ENCODE data around the gene EFHC1. TPM values are rescaled to one million over a fixed set of nuclear protein-coding genes. Genes with fewer than 3 reads are reported as not detected.
"Not testable (repeated sequence)": the region's sequence is repeated elsewhere in the genome, so short reads cannot be mapped to it uniquely, and the experiment has no call there.

Gene EFHC1
- total and polyA plus RNA-seq, 3 donors from 2014 or later: 41.8 to 133 (median 62.9) TPM

- no peak for DNase-seq
- WGBS, 2 donors: 80 to 97% methylated on average over 1 of the region's 1 CpG
- Histone ChIP-seq H3K27ac (no peak overlapping the region), H3K9me3 (no peaks in the 10 kb centered on the region), H3K36me3 (ENCODE audit: low read depth, missing control alignments) (no peaks in the 10 kb centered on the region), H3K27me3 (no peaks in the 10 kb centered on the region), H3K4me3 (no peak overlapping the region), H3K4me1 (no peaks in the 10 kb centered on the region)
- TF ChIP-seq POLR2A (IDR thresholded peaks at IDR 0.05) (no peak), CTCF (IDR thresholded peaks at IDR 0.05) (no peak)
- intact Hi-C loops (cut with DNase I; ENCODE audit: low total_unique reads): no loop called here
Measured at GRCh38 chr6:52435345-52435744, 15.2 kb downstream of the EFHC1 start.

DNA sequence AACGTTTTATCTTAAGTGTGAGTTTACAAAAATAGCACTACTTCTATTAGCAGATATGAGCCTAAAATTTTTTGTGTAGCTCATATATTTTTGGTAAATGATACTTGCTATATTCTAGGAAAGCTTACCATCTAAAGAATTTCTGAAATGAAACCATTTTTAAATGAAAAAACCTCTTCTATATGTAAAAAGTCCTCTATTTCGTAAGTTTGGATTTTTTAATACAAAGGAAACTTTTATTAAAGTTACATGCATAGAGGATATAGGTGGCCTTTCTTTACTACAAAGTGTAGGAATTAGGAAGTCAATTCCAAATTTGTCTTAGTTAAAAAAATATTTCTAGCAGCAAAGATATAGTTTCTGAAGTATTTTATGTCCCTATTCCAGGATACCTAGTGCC lies 18.8 kb downstream of the EFHC1 start:
- Histone ChIP-seq H3K4me1 (no peaks in the 10 kb centered on the region), H3K9me3 (no peaks in the 10 kb centered on the region), H3K27ac (no peak overlapping the region), H3K4me3 (no peak overlapping the region), H3K27me3 (no peaks in the 10 kb centered on the region), H3K36me3 (ENCODE audit: low read depth, missing control alignments) (no peaks in the 10 kb centered on the region)
- no peak for DNase-seq
- intact Hi-C loops (cut with DNase I; ENCODE audit: low total_unique reads): no loop called here
- TF ChIP-seq CTCF (IDR thresholded peaks at IDR 0.05) (no peak), POLR2A (IDR thresholded peaks at IDR 0.05) (no peak)
- 85 to 89% methylated on average over 2 of the region's 2 CpGs for WGBS, 2 donors

DNA sequence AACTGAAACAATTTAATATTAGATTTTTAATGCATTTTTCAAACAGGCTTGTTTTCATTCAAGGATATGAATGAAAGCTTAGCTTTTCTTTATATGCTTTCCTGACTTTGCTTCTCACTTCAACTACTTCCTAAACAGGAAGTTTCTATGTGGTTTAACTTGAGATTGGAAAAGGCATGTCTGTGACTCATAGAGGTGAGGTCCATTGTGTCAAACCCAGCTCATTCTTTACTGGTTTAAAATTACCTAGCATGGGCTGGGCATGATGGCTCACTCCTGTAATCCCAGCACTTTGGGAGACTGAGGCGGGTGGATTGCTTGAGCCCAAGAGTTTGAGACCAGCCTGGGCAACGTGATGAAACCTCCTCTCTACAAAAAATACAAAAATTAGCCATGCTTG lies 34.4 kb downstream of the EFHC1 start:
- Histone ChIP-seq H3K9me3 (no peaks in the 10 kb centered on the region), H3K36me3 (ENCODE audit: low read depth, missing control alignments) (no peaks in the 10 kb centered on the region), H3K27ac (no peak overlapping the region), H3K27me3 (no peaks in the 10 kb centered on the region), H3K4me1 (no peaks in the 10 kb centered on the region), H3K4me3 (no peak overlapping the region)
- DNase-seq: no peak
- no peak for TF ChIP-seq POLR2A (IDR thresholded peaks at IDR 0.05)
- no peak for TF ChIP-seq CTCF (IDR thresholded peaks at IDR 0.05)
- 75 to 100% methylated on average over 1 to 2 of the region's 2 CpGs for WGBS, 2 donors
- intact Hi-C loops (cut with DNase I; ENCODE audit: low total_unique reads): no loop called here

DNA sequence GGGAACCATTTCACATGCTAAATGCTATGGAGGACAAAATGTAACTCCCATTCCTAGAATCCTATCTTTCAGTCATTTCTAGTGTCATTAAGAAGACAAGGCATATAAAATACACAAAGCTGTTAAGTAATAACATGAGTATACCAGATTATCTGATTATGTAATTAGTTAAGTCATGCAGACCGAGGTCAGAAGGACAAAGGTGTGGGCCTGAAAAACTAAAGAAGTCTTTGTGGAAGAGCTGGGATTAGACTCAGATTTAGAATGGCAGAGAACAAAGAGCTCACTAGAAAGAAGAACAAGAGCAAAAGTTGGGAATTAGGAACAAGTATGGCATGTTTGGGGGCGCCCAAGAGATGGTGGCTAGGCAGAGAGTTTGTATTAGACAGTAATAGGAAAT lies 37.0 kb downstream of the EFHC1 start:
- intact Hi-C loops (cut with DNase I; ENCODE audit: low total_unique reads): no loop called here
- no peak for DNase-seq
- TF ChIP-seq POLR2A (IDR thresholded peaks at IDR 0.05): no peak
- TF ChIP-seq CTCF (IDR thresholded peaks at IDR 0.05): no peak
- Histone ChIP-seq H3K36me3 (ENCODE audit: low read depth, missing control alignments) (no peaks in the 10 kb centered on the region), H3K9me3 (no peaks in the 10 kb centered on the region), H3K27ac (no peak overlapping the region), H3K27me3 (no peaks in the 10 kb centered on the region), H3K4me1 (no peaks in the 10 kb centered on the region), H3K4me3 (no peak overlapping the region)
- 95 to 97% methylated on average over 2 of the region's 2 CpGs for WGBS, 2 donors

GRCh38 chr6:52461194-52461593 lies 41.1 kb downstream of the EFHC1 start:
- WGBS, 2 donors: 72 to 88% methylated on average over 2 of the region's 2 CpGs
- H3K4me3 ChIP-seq; H3K4me1 ChIP-seq; DNase-seq; intact Hi-C loops (cut with DNase I; ENCODE audit: low total_unique reads); H3K27ac ChIP-seq; H3K9me3 ChIP-seq; H3K36me3 ChIP-seq (ENCODE audit: low read depth, missing control alignments); H3K27me3 ChIP-seq: not testable (repeated sequence)
